K562 (cell line): Measurements from ENCODE around the gene ZBTB48. TPM values are rescaled to one million over a fixed set of nuclear protein-coding genes. Genes with fewer than 3 reads are reported as not detected.
A peak's percentile ranks its signal among the peaks of the same experiment; 100 is the strongest.

ENCODE experiments used
- BCL6 ChIP-seq: fragments of 250-450 bp; sonication (Bioruptor Pico); IDR thresholded peaks from 2 replicates; pipeline ENCODE4 v1.4.0; 2020
- CHCHD3 ChIP-seq: fragments of 250-450 bp; sonication (Bioruptor Pico); IDR thresholded peaks from 2 replicates; pipeline ENCODE4 v2.1.2; 2022; ENCODE audit warnings: mild to moderate bottlenecking
- ETV6 ChIP-seq, 3 experiments: fragments of 150-350 bp in 1 of 3; sonication (generic) in 1 of 3; formaldehyde crosslinking in 1 of 3; IDR thresholded peaks; 2 replicates each; pipeline versions ENCODE4 v1.6.1 to v1.8.0; 2014 to 2022; ENCODE audit warnings: borderline replicate concordance in 2 of 3, low read depth in 2 of 3, antibody characterized with exemption in 1 of 3, low read length in 1 of 3, mild to moderate bottlenecking in 1 of 3, missing genetic modification reagents in 1 of 3
- GATA2 ChIP-seq: sonication (generic); formaldehyde crosslinking; IDR thresholded peaks from 2 replicates; pipeline ENCODE4 v1.4.0; 2020; ENCODE audit warnings: mild to moderate bottlenecking, missing genetic modification reagents
- GTF2E2 ChIP-seq: fragments of 200-800 bp; sonication (Bioruptor generic); IDR thresholded peaks from 2 replicates; pipeline ENCODE4 v1.6.1; 2016; ENCODE audit warnings: missing genetic modification characterization, missing compliant biosample characterization
- LCOR ChIP-seq: sonication (generic); formaldehyde crosslinking; IDR thresholded peaks from 2 replicates; pipeline ENCODE4 v1.8.0; 2022; ENCODE audit warnings: mild to moderate bottlenecking, missing genetic modification reagents
- MCM2 ChIP-seq: fragments of 450-650 bp; IDR thresholded peaks from 2 replicates; pipeline ENCODE4 v1.6.1; 2017; ENCODE audit warnings: low read depth, mild to moderate bottlenecking
- MECOM ChIP-seq: fragments of 250-450 bp; sonication (Bioruptor Pico); IDR thresholded peaks from 2 replicates; pipeline ENCODE4 v1.8.0; 2022; ENCODE audit warnings: inconsistent platforms
- NBN ChIP-seq: fragments of 450-650 bp; IDR thresholded peaks from 2 replicates; pipeline ENCODE4 v1.6.1; 2016; ENCODE audit warnings: low read depth, mild to moderate bottlenecking
- NR2C2 ChIP-seq, 2 experiments: fragments of 200-800 bp in 1 of 2; sonication (Bioruptor generic) in 1 of 2; sonication (generic) in 1 of 2; formaldehyde crosslinking in 1 of 2; IDR thresholded peaks; 2 replicates each; pipeline versions ENCODE4 v1.6.1 to v1.8.0; 2016 to 2022; ENCODE audit warnings: mild to moderate bottlenecking in 1 of 2, missing compliant biosample characterization in 1 of 2, missing genetic modification characterization in 1 of 2, missing genetic modification reagents in 1 of 2
- PHTF2 ChIP-seq: fragments of 250-450 bp; sonication (Bioruptor Pico); IDR thresholded peaks from 2 replicates; pipeline ENCODE4 v1.5.0; 2021; ENCODE audit warnings: mild to moderate bottlenecking
- RFX1 ChIP-seq: fragments of 450-650 bp; IDR thresholded peaks from 2 replicates; pipeline ENCODE4 v1.6.1; 2016; ENCODE audit warnings: mild to moderate bottlenecking, moderate library complexity
- TRIM24 ChIP-seq, 2 experiments: fragments of 450-650 bp; IDR thresholded peaks; 2 replicates each; pipeline ENCODE4 v1.6.1; 2016
- ZFPM2 ChIP-seq: fragments of 250-450 bp; sonication (Bioruptor Pico); IDR thresholded peaks from 2 replicates; pipeline ENCODE4 v1.5.1; 2022; ENCODE audit warnings: mild to moderate bottlenecking
- ZNF217 ChIP-seq: sonication (generic); formaldehyde crosslinking; IDR thresholded peaks from 2 replicates; pipeline ENCODE4 v1.8.0; 2022; ENCODE audit warnings: mild to moderate bottlenecking, missing genetic modification reagents
- ZNF695 ChIP-seq: fragments of 450-650 bp; formaldehyde crosslinking; IDR thresholded peaks from 2 replicates; pipeline ENCODE4 v1.4.0; 2020; ENCODE audit warnings: mild to moderate bottlenecking, moderate library complexity
- ZNF830 ChIP-seq: fragments of 250-450 bp; sonication (Bioruptor Pico); IDR thresholded peaks from 2 replicates; pipeline ENCODE4 v1.5.0; 2021; ENCODE audit warnings: mild to moderate bottlenecking
- polyA plus RNA-seq, 8 experiments: library from polyadenylated mRNA; depleted of rRNA in 4 of 8; stranded (reverse) in 5 of 8; unstranded in 3 of 8; fragments of >200 nt; fragmentation: Nextera tagmentation in 2 of 8; fragmentation: Illumina TruSeq in 1 of 8; extraction: Ambion mirVana in 2 of 8; extraction: Trizol in 1 of 8; gene quantifications; 2 replicates each; pipeline versions ENCODE4 v1.2.1 to v1.2.3, GENCODE V29; 2011 to 2014; ENCODE audit warnings: inconsistent platforms in 1 of 8, missing spikeins in 1 of 8
- total RNA-seq, 7 experiments: library from RNA; depleted of rRNA in 6 of 7; stranded (reverse); fragments of >200 nt in 6 of 7; fragmentation: Illumina TruSeq in 2 of 7; extraction: Trizol in 2 of 7; gene quantifications; 2 replicates each; pipeline versions ENCODE4 v1.2.1 to v1.2.3, GENCODE V29; 2011 to 2021; ENCODE audit warnings: low replicate concordance in 1 of 7
- TF ChIP-seq, protein P1 (sequence below): fragments of 250-450 bp; sonication (Bioruptor Pico); IDR thresholded peaks from 2 replicates; pipeline ENCODE4 v1.5.0; 2020; ENCODE audit warnings: mild to moderate bottlenecking
- TF ChIP-seq, protein P2 (sequence below), 2 experiments: fragments of 450-650 bp in 1 of 2; sonication (generic) in 1 of 2; formaldehyde crosslinking in 1 of 2; IDR thresholded peaks; 2 replicates each; pipeline versions ENCODE4 v1.7.1 to v1.9.0; 2016 to 2022; ENCODE audit warnings: inconsistent platforms in 1 of 2, mild to moderate bottlenecking in 1 of 2, missing genetic modification reagents in 1 of 2

The ZBTB48 gene
- total and polyA plus RNA-seq, 9 of the 15 experiments (the other 6 are each of a cell fraction or from before 2014, with no cell fraction given): 1.9 to 66.9 (median 29.5) TPM

- TF ChIP-seq, protein P1, sequence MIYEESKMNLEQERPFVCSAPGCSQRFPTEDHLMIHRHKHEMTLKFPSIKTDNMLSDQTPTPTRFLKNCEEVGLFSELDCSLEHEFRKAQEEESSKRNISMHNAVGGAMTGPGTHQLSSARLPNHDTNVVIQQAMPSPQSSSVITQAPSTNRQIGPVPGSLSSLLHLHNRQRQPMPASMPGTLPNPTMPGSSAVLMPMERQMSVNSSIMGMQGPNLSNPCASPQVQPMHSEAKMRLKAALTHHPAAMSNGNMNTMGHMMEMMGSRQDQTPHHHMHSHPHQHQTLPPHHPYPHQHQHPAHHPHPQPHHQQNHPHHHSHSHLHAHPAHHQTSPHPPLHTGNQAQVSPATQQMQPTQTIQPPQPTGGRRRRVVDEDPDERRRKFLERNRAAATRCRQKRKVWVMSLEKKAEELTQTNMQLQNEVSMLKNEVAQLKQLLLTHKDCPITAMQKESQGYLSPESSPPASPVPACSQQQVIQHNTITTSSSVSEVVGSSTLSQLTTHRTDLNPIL (CRISPR knock-in tag): no peak
- TF ChIP-seq NR2C2 (CRISPR knock-in tag; IDR thresholded peaks at IDR 0.05) (no peak), NR2C2 (tag; IDR thresholded peaks at IDR 0.05) (peak; percentile 46; the same call in 1 of the 2 replicates), ZNF695 (CRISPR knock-in tag) (no peak), MCM2 (no peak), GATA2 (CRISPR knock-in tag) (no peak), ETV6 (IDR thresholded peaks at IDR 0.05; ENCODE audit: borderline replicate concordance in 1 of 2, low read depth in 2 of 2, low read length in 1 of 2) (no peak), ETV6 (CRISPR knock-in tag; IDR thresholded peaks at IDR 0.05; ENCODE audit: borderline replicate concordance) (no peak), PHTF2 (CRISPR knock-in tag) (no peak), BCL6 (CRISPR knock-in tag) (no peak), NBN (no peak), CHCHD3 (CRISPR knock-in tag) (no peak), RFX1 (no peak), MECOM (CRISPR knock-in tag) (no peak), GTF2E2 (peak; percentile 94), ZNF217 (CRISPR knock-in tag) (no peak), ZFPM2 (CRISPR knock-in tag) (no peak), LCOR (0 out of 2 replicates have a peak, but pooled peaks have one; percentile 23), TRIM24 (IDR thresholded peaks at IDR 0.05) (peak in 1 of 2 experiments; percentile 13; a peak in 1 of 4 replicates), ZNF830 (CRISPR knock-in tag) (no peak)
- TF ChIP-seq, protein P2, sequence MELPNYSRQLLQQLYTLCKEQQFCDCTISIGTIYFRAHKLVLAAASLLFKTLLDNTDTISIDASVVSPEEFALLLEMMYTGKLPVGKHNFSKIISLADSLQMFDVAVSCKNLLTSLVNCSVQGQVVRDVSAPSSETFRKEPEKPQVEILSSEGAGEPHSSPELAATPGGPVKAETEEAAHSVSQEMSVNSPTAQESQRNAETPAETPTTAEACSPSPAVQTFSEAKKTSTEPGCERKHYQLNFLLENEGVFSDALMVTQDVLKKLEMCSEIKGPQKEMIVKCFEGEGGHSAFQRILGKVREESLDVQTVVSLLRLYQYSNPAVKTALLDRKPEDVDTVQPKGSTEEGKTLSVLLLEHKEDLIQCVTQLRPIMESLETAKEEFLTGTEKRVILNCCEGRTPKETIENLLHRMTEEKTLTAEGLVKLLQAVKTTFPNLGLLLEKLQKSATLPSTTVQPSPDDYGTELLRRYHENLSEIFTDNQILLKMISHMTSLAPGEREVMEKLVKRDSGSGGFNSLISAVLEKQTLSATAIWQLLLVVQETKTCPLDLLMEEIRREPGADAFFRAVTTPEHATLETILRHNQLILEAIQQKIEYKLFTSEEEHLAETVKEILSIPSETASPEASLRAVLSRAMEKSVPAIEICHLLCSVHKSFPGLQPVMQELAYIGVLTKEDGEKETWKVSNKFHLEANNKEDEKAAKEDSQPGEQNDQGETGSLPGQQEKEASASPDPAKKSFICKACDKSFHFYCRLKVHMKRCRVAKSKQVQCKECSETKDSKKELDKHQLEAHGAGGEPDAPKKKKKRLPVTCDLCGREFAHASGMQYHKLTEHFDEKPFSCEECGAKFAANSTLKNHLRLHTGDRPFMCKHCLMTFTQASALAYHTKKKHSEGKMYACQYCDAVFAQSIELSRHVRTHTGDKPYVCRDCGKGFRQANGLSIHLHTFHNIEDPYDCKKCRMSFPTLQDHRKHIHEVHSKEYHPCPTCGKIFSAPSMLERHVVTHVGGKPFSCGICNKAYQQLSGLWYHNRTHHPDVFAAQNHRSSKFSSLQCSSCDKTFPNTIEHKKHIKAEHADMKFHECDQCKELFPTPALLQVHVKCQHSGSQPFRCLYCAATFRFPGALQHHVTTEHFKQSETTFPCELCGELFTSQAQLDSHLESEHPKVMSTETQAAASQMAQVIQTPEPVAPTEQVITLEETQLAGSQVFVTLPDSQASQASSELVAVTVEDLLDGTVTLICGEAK (IDR thresholded peaks at IDR 0.05): no peak
- TF ChIP-seq, protein P2 (CRISPR knock-in tag; IDR thresholded peaks at IDR 0.05): no peak
Observed at GRCh38 chr1:6602669-6603237, 23.0 kb downstream of the ZBTB48 start, which contains the start of gene KLHL21 (continued).
